Ectodermal cell (in vitro differentiated cells): Measurements from ENCODE around the gene ADCY7.

Experiments
- H3K27ac ChIP-seq: 2 replicates; pipeline ENCODE4 v1.7.0; 2013; ENCODE audit warnings: mild to moderate bottlenecking, low read depth, low read length; ENCODE audit not compliant: insufficient read depth, poor library complexity, severe bottlenecking
- H3K27me3 ChIP-seq: 2 replicates; pipeline ENCODE4 v1.7.0; 2013; ENCODE audit warnings: mild to moderate bottlenecking, low read length; ENCODE audit not compliant: insufficient read depth, control insufficient read depth, poor library complexity, severe bottlenecking
- H3K36me3 ChIP-seq: one replicate; pipeline ENCODE4 v1.7.0; 2013; ENCODE audit warnings: low read length; ENCODE audit not compliant: control insufficient read depth, insufficient read depth
- H3K4me1 ChIP-seq: one replicate; pipeline ENCODE4 v1.7.0; 2013; ENCODE audit warnings: low read length; ENCODE audit not compliant: control insufficient read depth, insufficient read depth
- H3K4me3 ChIP-seq: 2 replicates; pipeline ENCODE4 v1.7.0; 2013; ENCODE audit warnings: low read depth, low read length, control low read depth; ENCODE audit not compliant: insufficient read depth
- H3K9me3 ChIP-seq: 2 replicates; pipeline ENCODE4 v1.7.0; 2013; ENCODE audit warnings: mild to moderate bottlenecking, low read length, moderate library complexity; ENCODE audit not compliant: control insufficient read depth
- WGBS, 2 experiments: methylation state at CpG; one replicate each; pipeline ENCODE4 v1.1.7; 2013; ENCODE audit warnings: missing lambda C conversion rate in 2 of 2; 5-methylcytosine and 5-hydroxymethylcytosine counted together

Gene ADCY7

DNA sequence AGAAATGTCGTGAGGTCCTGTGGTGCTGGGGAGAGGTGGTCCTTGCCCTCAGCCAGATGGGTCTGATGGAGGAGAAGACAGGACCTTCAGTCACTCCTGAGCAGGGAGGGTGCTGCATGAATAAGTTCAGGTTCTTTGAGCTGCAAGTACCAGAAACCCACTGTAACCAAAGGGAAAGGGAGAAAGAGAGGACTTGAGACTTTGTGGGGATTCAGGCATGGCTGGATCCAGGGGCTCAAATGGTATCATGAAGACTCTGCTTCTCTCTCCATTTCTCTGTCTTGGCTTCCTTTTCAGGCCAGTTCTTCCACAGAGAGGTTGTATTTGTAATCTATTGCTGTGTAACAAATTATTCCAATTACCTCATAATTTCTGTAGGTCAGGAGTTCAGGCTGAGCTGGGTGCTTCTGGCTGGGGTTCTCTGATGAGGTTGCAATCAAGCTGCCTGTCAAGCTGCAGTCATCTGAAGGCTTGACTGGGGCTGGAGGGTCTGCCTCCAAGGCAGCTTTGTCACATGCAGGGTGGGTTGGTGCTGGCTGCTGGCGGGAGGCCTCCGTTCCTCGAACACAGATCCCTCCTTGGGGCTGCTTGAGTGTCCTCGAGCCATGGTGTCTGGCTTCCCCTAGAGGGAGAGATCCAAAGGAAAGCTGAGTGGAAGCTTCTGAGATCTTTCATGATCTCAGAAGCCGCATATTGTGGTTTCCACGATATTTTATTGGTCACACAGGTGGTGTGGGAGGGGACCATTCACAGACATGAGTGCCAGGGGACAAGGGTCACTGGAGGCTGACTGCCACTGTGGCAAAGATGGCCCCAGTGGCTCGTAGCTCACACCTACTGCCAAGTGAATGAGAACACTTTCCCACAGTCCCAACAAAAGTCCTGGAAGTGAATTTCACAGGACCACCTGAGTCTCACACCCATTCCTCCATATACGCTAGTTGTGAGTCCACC lies 5.9 kb upstream of the ADCY7 start:
- H3K27me3 ChIP-seq, result no peaks in the 10 kb centered on the region
- no peaks in the 10 kb centered on the region for H3K9me3 ChIP-seq
- no peak overlapping the region for H3K4me3 ChIP-seq
- no peaks in the 10 kb centered on the region for H3K36me3 ChIP-seq
- no peak overlapping the region for H3K27ac ChIP-seq
- peaks cover 12% of the 10 kb centered on the region for H3K4me1 ChIP-seq
- 95 to 96% methylated on average over 9 of the region's 9 CpGs for WGBS, 2 experiments

DNA sequence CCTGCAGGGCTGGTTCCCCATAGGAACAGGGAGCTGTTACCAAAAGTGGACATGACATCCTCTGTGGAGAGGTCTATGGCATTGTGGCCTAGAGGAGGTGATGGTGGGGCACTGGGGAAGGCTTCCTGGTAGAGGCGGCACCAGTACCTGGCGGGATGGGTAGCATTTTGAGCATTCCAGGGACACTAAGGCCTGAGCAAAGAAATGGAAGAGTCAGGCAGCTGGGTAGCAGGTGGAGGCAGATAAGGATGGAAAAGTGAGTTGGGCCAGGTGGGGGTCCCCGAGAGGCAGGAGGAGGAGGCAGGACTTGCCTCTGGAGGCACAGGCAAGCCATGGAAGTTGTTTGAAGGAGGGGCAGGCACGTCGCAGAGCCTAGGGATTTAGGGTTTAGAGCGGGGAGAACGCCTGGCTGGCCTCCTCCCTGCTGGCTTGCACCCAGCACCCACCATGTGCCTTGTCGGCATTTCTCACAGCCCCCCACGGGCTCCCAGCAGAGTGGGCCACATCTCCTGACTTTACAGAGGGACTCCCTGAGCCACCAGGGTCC lies 5.1 kb upstream of the ADCY7 start:
- H3K36me3 ChIP-seq, result no peaks in the 10 kb centered on the region
- no peak overlapping the region for H3K4me3 ChIP-seq
- H3K27ac ChIP-seq, result no peak overlapping the region
- 82% methylated on average over 9 of the region's 9 CpGs for WGBS, 2 experiments
- H3K9me3 ChIP-seq, result no peaks in the 10 kb centered on the region
- peaks cover 12% of the 10 kb centered on the region for H3K4me1 ChIP-seq
- H3K27me3 ChIP-seq, result no peaks in the 10 kb centered on the region

DNA sequence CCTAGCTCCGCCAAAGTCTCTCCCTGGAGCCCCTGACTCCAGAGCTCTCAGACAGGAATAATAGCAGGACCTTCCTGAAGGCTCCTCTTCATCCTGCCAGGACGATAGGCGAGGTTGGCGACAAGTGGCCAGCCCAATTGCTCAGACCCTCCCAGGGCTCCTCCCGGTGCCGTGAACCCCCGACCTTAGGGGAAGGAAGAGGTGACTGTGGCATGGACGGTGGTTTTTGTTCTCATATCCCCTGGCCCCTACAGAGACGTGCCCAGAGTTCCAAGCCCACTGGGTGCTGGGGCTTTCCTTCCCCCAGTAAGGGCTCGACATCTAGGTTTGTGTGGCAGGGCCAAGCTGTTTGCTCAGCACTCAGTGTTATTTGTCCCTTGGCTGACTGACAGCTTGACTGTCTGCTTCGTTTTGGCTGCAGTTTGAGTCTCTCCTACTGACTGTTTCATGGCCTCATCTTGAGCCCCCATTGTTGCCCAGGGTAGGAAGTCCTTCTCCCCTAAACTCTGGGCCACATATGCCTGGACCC lies 4.6 kb upstream of the ADCY7 start:
- no peak overlapping the region for H3K4me3 ChIP-seq
- H3K27ac ChIP-seq, result no peak overlapping the region
- WGBS, 2 experiments, result 84 to 85% methylated on average over 11 of the region's 11 CpGs
- no peaks in the 10 kb centered on the region for H3K9me3 ChIP-seq
- no peaks in the 10 kb centered on the region for H3K27me3 ChIP-seq
- no peaks in the 10 kb centered on the region for H3K36me3 ChIP-seq
- peaks cover 12% of the 10 kb centered on the region for H3K4me1 ChIP-seq

DNA sequence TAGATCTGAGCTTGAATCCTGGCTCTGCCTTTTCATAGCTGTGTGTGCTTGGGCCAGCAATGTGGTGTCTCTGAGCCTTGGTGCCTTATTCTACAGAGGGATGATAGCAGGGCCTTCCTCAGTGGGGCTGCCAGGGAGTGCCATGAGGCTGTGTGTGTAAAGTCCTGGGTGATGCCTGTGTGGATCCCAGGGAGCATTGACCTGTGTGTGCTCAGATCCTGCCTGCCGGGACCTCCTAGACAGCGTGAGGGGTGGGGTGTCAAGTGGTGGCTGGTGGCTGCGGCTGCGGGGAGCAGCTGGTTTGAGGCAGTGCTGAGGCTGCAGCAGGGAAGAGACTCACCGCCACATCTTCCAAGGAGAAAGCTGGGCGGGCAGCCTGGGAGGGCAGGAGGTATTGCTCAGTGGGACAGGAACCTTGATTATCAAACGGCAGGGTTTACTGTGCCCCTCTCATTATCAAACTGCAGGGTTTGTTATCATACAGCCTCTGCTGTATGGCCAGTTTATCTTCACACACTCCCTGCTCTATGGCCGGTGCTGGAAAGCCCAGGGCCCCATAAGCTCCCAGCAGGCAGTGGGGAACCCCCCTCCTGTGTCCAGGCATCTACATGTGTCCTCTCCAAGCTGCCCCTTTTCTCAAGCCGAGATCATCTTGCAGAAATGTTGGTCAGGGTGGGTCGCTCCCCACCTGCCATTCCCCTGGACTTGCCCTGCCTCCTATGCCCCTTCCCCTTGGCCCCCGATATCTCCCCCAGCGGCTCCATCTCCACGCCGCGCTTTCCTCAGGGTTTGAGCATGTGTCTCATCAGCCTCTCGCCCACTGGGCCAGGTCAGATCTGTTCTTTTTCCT lies 3.1 kb upstream of the ADCY7 start:
- no peak overlapping the region for H3K4me3 ChIP-seq
- no peak overlapping the region for H3K27ac ChIP-seq
- H3K4me1 ChIP-seq, result peaks cover 12% of the 10 kb centered on the region
- no peaks in the 10 kb centered on the region for H3K9me3 ChIP-seq
- H3K36me3 ChIP-seq, result no peaks in the 10 kb centered on the region
- H3K27me3 ChIP-seq, result no peaks in the 10 kb centered on the region
- WGBS, 2 experiments, result 89% methylated on average over 16 of the region's 16 CpGs

DNA sequence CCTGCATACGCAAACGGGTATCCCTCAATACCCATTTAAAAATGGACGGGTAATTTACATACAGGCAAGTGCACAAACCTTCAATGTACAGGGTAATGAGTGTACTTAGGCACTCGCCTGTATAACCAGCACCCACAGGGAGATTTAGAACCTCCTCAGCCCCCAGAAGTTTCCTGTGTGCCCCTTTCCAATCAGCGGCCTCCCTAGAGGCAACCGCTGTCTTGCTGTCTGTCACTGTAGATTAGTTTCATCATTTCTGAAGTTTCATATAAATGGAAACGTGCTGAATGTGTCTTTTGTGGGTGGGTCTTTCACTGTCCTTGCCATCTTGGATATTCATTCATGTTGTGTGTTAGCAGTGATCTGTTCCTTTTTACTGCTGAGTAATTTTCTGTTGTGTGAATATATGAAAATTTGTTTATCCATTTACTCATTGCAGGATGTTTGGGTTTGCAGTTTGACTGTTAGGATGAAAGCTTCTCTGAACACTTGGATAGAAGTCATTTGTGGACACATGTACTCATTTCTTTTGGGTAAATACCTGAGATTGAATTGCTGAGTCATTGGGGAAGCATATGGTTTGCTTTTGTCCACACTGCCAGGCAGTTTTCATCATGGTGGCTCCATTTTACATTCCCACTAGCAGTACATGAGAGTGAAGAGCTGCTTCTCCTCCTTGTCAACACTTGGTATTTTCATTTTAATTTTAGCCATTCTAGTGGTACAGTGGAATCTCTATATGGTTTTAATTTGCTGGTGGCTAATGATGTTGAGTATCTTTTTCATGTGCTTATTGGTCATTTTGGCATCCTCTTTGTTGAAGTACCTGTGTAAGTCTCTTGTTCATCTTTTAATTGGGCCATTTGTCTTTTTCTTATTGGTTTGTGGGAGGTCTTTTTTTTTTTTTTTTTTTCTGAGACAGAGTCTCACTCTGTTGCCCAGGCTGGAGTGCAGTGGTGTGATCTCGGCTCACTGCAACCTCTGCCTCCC lies 2.1 kb upstream of the ADCY7 start:
- Histone ChIP-seq H3K9me3 (no peaks in the 10 kb centered on the region), H3K4me1 (peaks cover 9% of the 10 kb centered on the region), H3K27me3 (no peaks in the 10 kb centered on the region), H3K4me3 (no peak overlapping the region), H3K36me3 (no peaks in the 10 kb centered on the region), H3K27ac (no peak overlapping the region)
- WGBS, 2 experiments, result 90% methylated on average over 8 of the region's 8 CpGs

DNA sequence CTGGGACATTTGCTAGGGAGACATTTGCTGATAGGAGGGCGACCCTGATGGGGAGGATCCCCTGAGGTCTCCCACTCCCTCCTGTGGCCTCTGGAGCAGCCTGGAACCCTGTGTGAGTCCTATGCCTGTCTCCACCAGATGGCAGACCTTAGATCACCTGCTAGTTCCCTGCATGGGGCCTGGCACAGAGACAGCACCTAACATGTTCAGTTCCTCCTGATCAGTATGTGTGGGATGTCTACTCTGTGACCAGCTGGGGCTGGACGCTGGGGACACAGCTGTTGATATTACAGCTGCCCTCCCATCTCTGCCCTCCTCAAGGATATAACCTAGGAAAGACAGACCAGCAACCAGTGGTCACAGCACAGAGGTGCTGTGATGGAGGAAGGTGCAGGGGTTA lies 1.1 kb upstream of the ADCY7 start:
- H3K4me3 ChIP-seq, result no peak overlapping the region
- no peaks in the 10 kb centered on the region for H3K9me3 ChIP-seq
- no peak overlapping the region for H3K27ac ChIP-seq
- no peaks in the 10 kb centered on the region for H3K27me3 ChIP-seq
- WGBS, 2 experiments, result 86 to 89% methylated on average over 2 of the region's 2 CpGs
- no peaks in the 10 kb centered on the region for H3K4me1 ChIP-seq
- H3K36me3 ChIP-seq, result no peaks in the 10 kb centered on the region

DNA sequence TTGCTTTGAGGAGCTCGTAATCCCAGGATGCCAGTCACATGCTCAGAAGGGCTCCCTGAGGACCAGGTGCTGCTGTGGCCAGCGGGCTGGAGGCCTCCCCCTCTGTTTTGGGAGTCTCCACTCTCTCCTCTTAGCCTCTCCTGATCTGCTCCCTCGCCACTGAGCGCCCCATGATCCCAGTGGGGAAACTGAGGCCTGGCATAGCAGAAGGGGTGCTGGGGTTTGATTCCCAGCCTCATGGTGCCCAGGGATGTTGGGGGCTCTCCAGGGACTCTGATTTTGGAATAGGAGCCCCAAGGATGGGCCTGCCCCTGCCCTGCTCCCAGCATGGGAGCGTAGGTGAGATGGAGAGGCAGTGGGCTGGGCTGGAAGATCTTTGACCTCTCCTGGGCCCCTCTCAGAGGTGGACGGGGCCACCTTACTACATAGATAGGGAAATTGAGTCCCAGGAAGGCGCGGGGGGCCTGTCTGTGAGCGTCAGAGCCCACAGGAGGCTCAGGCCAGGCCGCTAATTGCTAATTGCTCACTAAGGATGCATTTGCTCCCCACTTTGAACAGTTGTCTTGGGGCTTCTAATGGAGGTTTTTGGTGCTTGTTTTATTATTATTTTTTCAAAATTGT lies 525 bp upstream of the ADCY7 start:
- Histone ChIP-seq H3K36me3 (no peaks in the 10 kb centered on the region), H3K4me1 (no peaks in the 10 kb centered on the region), H3K9me3 (no peaks in the 10 kb centered on the region), H3K27ac (no peak overlapping the region), H3K4me3 (no peak overlapping the region), H3K27me3 (no peaks in the 10 kb centered on the region)
- 90% methylated on average over 10 of the region's 10 CpGs for WGBS, 2 experiments

DNA sequence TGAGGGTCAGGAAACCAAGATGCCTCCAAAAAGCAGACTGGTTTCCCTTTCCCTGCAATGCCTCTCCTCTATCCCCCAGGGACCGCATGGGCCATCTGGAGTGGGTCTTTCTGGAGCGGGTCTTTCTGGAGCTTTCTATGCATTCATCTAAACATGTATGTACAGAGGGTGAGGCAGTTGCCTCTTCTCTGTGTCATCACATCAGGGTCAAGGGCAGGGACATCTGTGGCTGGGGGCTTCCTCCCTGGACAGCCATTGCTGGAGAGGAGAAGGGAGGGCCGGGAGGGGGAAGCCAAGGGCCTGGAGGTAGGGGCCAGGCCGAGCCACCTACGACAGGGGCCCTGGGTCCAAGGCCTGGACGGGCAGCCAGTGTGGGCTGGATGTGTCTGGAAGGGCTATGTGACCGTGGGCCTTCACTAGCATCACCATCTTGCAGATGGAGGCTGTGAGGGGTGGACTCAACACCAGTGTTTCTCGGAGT lies 840 bp downstream of the ADCY7 start:
- H3K4me1 ChIP-seq, result no peaks in the 10 kb centered on the region
- H3K9me3 ChIP-seq, result no peaks in the 10 kb centered on the region
- no peaks in the 10 kb centered on the region for H3K27me3 ChIP-seq
- 93 to 96% methylated on average over 8 of the region's 8 CpGs for WGBS, 2 experiments
- no peak overlapping the region for H3K27ac ChIP-seq
- H3K4me3 ChIP-seq, result no peak overlapping the region
- no peaks in the 10 kb centered on the region for H3K36me3 ChIP-seq

DNA sequence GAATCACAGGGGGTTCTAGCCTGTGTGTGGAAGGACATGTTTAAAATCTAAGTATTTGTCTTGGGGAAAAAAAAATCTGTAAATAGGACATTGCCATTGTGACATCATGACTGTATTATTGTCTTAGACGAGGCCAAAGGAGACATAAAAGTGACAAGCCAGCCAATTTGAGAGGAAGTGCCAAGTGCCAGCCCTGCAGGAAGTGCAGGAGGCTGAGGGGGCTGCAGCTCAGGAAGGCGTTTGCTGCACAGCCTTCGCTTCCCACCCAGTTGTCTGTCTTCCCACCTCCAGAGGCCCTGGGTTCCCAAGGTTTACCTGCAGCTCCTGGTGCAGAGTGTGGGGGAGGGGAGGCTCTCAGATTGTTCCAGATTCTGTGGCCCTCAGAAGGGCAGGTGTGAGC lies 1.3 kb downstream of the ADCY7 start:
- no peaks in the 10 kb centered on the region for H3K27me3 ChIP-seq
- no peaks in the 10 kb centered on the region for H3K4me1 ChIP-seq
- H3K4me3 ChIP-seq, result no peak overlapping the region
- WGBS, 2 experiments, result 89 to 92% methylated on average over 3 of the region's 3 CpGs
- H3K9me3 ChIP-seq, result no peaks in the 10 kb centered on the region
- no peak overlapping the region for H3K27ac ChIP-seq
- H3K36me3 ChIP-seq, result no peaks in the 10 kb centered on the region
